Measurements from ENCODE around the gene GNAT2. TPM values are rescaled to one million over a fixed set of nuclear protein-coding genes. Genes with fewer than 3 reads are reported as not detected.

GNAT2 gene
- total and polyA plus RNA-seq, 2 donors (not counting 3 experiments of a cell fraction or from before 2014, with no cell fraction given), result not detected

DNA sequence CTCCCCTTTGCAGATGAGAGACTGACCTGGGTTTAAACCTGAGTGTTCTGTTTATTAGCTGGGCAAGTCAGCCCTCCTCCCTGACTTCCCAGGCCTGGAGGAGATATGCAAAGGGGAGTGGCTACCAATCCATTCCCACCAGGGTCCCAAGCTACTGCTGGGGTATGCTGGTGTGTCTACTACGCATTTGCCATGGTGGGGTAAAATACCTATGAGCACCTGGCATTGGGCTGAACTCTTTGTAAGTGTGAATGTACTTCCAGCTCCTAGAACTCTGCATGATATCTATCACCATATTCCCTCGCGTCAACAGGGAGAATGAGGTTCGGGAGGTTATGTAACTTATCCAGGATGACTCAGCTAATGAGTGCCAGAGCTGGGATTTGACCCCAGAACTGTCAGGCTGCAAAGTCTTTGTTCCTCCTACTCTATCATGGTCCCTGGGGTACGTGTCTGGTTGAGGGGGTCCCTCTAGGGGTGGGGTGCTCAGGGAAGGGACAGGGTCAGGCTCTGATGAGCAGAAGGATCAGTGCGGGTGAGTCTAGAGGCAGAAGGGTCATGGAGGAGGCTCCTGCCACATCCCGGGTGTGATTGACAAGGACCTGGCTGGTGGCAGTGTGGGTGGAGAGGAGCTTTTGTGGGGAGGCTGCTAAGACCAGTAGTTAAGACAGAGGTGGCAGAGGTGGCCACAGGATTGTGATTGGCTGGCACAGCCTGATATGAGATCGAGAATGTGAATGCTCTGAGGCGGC, 17.0 kb upstream of the GNAT2 start:
- no peaks in the 10 kb centered on the region for H3K27me3 ChIP-seq (ENCODE audit: control insufficient read depth in 2 of 2, insufficient read depth in 2 of 2, low read length in 2 of 2)
- no peak for DNase-seq (ENCODE audit: low read depth, low spot score)
- POLR2A ChIA-PET, result no interaction called here

More for the DNA sequence above, 17.0 kb upstream of the GNAT2 start:
- peaks cover under 1 to 7% of the 10 kb centered on the region in 2 experiments for H3K36me3 ChIP-seq (ENCODE audit: control insufficient read depth in 2 of 2, extremely low read depth in 1 of 2, insufficient read depth in 2 of 2, low read length in 2 of 2)
- BruUV-seq (replicated peaks), result no TSS peak
- no peaks in the 10 kb centered on the region for H3K79me2 ChIP-seq (ENCODE audit: control insufficient read depth, insufficient read depth, low read length)
- no peaks in the 10 kb centered on the region for H4K20me1 ChIP-seq (replicated peaks; ENCODE audit: control insufficient read depth, extremely low read depth, insufficient read depth, low read length)
- CTCF ChIA-PET, result interaction anchor here (0.8 to 15.2 kb wide), 10 partner anchors 13 to 348 kb away, joined by 3 to 565 read pairs (median 4); partner anchors contain the start of genes AHCYL1, GNAI3 and GSTM1
- H3K9ac ChIP-seq (replicated peaks; ENCODE audit: extremely low read depth, insufficient read depth, low read length), result no peak overlapping the region
- no peak overlapping the region for H3K4me3 ChIP-seq (replicated peaks in 1 of 3; ENCODE audit: insufficient read depth in 1 of 3, low read depth in 1 of 3, low read length in 3 of 3)
- no peaks in the 10 kb centered on the region for H3K9me1 ChIP-seq (replicated peaks; ENCODE audit: control insufficient read depth, extremely low read depth, insufficient read depth, low read length)
- no peak overlapping the region for H3K27ac ChIP-seq (ENCODE audit: insufficient read depth, low read depth, low read length)
- intact Hi-C loops (cut with micrococcal nuclease), result no loop called here
- FAIRE-seq, result no peak
- H3K9me3 ChIP-seq (replicated peaks; ENCODE audit: control insufficient read depth, insufficient read depth, low read length), result no peaks in the 10 kb centered on the region
- H3K4me1 ChIP-seq (ENCODE audit: control insufficient read depth, extremely low read depth, insufficient read depth, low read length), result no peaks in the 10 kb centered on the region
- dilution Hi-C loops (cut with MboI; ENCODE audit: extremely low pct_ligation_motif_present, low sequenced_read_pairs), result no loop called here
- no peak overlapping the region for H2AFZ ChIP-seq (ENCODE audit: low read depth, low read length)
- H3K4me2 ChIP-seq (ENCODE audit: insufficient read depth, low read length), result no peak overlapping the region
- TF ChIP-seq POLR2A (IDR thresholded peaks at IDR 0.05; ENCODE audit: low read depth, low read length) (no peak), FOS (IDR thresholded peaks at IDR 0.05; ENCODE audit: borderline replicate concordance, insufficient read depth, low read length) (no peak), POLR2AphosphoS5 (IDR thresholded peaks at IDR 0.05; ENCODE audit: insufficient read depth, low read depth, low read length) (no peak), MYC (IDR thresholded peaks at IDR 0.05; ENCODE audit: low read depth, low read length) (no peak), JUN (IDR thresholded peaks at IDR 0.05; ENCODE audit: borderline replicate concordance, insufficient read depth, insufficient read length, low read depth) (no peak), GATA2 (IDR thresholded peaks at IDR 0.05; ENCODE audit: insufficient read depth, insufficient read length, low read depth, low read length) (no peak), EZH2 (IDR thresholded peaks at IDR 0.05; ENCODE audit: borderline replicate concordance, low read depth, low read length, severe bottlenecking) (no peak)
- TF ChIP-seq, protein P1, sequence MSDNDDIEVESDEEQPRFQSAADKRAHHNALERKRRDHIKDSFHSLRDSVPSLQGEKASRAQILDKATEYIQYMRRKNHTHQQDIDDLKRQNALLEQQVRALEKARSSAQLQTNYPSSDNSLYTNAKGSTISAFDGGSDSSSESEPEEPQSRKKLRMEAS (IDR thresholded peaks at IDR 0.05; ENCODE audit: insufficient read depth, insufficient read length), result no peak
- TF ChIP-seq, protein P2, sequence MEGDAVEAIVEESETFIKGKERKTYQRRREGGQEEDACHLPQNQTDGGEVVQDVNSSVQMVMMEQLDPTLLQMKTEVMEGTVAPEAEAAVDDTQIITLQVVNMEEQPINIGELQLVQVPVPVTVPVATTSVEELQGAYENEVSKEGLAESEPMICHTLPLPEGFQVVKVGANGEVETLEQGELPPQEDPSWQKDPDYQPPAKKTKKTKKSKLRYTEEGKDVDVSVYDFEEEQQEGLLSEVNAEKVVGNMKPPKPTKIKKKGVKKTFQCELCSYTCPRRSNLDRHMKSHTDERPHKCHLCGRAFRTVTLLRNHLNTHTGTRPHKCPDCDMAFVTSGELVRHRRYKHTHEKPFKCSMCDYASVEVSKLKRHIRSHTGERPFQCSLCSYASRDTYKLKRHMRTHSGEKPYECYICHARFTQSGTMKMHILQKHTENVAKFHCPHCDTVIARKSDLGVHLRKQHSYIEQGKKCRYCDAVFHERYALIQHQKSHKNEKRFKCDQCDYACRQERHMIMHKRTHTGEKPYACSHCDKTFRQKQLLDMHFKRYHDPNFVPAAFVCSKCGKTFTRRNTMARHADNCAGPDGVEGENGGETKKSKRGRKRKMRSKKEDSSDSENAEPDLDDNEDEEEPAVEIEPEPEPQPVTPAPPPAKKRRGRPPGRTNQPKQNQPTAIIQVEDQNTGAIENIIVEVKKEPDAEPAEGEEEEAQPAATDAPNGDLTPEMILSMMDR (IDR thresholded peaks at IDR 0.05; ENCODE audit: extremely low read depth in 1 of 2, insufficient read depth in 1 of 2, low read depth in 1 of 2, low read length in 2 of 2), result no peak

All from endothelial cell of umbilical vein (primary cell).